Activated CD4-positive, alpha-beta memory T cell treated with anti-CD3 and anti-CD28 coated beads for 36 hours (primary cell): ENCODE data around the gene CCNY. TPM values are rescaled to one million over a fixed set of nuclear protein-coding genes. Genes with fewer than 3 reads are reported as not detected.
"Not testable (repeated sequence)": the region's sequence is repeated elsewhere in the genome, so short reads cannot be mapped to it uniquely, and the experiment has no call there.

Source experiments
- CTCF ChIA-PET: fragments of 350-600 bp; sonication (Branson Sonifier 250); formaldehyde crosslinking; loops from one replicate; lab custom pipeline; 2021; ENCODE audit warnings: antibody characterized with exemption, inconsistent platforms; lab: Charles Lee
- POLR2A ChIA-PET: fragments of 350-600 bp; sonication (Branson Sonifier 250); formaldehyde crosslinking; loops from one replicate; lab custom pipeline; 2021; ENCODE audit warnings: antibody characterized with exemption; lab: Charles Lee
- DNase-seq: peaks from one replicate; pipeline ENCODE4 v3.0.0-alpha.2; 2020
- H3K27ac Mint-ChIP-seq: one replicate; pipeline ENCODE4 v1.8.0; 2021; ENCODE audit warnings: mixed read lengths
- H3K27me3 Mint-ChIP-seq: one replicate; pipeline ENCODE4 v1.8.0; 2021; ENCODE audit warnings: mixed read lengths
- H3K36me3 Mint-ChIP-seq: one replicate; pipeline ENCODE4 v1.8.0; 2021; ENCODE audit warnings: mixed read lengths
- H3K4me1 Mint-ChIP-seq: one replicate; pipeline ENCODE4 v1.8.0; 2021; ENCODE audit warnings: low read depth, mixed read lengths
- H3K4me3 Mint-ChIP-seq: one replicate; pipeline ENCODE4 v1.8.0; 2021; ENCODE audit warnings: mild to moderate bottlenecking, mixed read lengths
- H3K9me3 Mint-ChIP-seq: one replicate; pipeline ENCODE4 v1.8.0; 2021; ENCODE audit warnings: mixed read lengths
- intact Hi-C: fragments of 100-400 bp; cut with micrococcal nuclease; formaldehyde crosslinking; loops from one replicate; pipeline ENCODE4 v1.15.1; 2023
- total RNA-seq, 2 experiments: library from RNA; stranded (reverse); gene quantifications; one replicate each; pipeline ENCODE4 v1.2.3, GENCODE V29; 2021

The CCNY gene
- total RNA-seq, 2 experiments from 2014 or later, result 34.6 to 36.2 TPM

DNA sequence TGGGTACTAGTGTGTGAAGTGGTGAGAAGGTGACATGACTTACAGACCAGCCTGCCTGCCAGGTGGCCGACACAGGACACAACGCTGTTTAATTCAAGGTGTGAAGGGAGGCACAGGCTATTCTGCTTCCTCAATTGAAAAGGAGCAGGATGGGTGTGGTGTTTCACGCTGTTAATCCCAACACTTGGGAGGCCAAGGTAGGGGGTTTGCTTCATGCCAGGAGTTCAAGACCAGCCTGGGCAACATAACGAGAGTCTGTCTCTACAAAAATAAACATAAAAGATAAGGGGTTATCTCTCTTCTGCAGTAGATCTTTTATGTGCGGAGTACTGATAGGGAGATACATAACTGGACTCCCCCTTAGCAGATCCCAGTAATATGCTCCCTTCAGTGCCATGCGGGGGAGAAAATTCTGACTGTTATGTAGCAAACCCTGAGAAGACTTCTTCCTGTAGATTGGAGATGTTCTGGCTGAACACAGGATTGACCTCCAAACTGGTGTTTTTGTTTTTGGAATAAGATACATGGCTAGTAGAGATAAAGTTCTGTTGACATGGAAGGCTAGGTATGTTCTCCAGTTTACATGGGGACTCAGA, 63.2 kb downstream of the CCNY start:
- Mint-ChIP-seq H3K27ac (no peak overlapping the region), H3K27me3 (no peaks in the 10 kb centered on the region), H3K36me3 (no peaks in the 10 kb centered on the region), H3K9me3 (no peaks in the 10 kb centered on the region), H3K4me1 (peaks cover 25% of the 10 kb centered on the region), H3K4me3 (no peak overlapping the region)
- DNase-seq, result no peak
- ChIA-PET POLR2A (no interaction called here), CTCF (no interaction called here)
- intact Hi-C loops, result no loop called here

DNA sequence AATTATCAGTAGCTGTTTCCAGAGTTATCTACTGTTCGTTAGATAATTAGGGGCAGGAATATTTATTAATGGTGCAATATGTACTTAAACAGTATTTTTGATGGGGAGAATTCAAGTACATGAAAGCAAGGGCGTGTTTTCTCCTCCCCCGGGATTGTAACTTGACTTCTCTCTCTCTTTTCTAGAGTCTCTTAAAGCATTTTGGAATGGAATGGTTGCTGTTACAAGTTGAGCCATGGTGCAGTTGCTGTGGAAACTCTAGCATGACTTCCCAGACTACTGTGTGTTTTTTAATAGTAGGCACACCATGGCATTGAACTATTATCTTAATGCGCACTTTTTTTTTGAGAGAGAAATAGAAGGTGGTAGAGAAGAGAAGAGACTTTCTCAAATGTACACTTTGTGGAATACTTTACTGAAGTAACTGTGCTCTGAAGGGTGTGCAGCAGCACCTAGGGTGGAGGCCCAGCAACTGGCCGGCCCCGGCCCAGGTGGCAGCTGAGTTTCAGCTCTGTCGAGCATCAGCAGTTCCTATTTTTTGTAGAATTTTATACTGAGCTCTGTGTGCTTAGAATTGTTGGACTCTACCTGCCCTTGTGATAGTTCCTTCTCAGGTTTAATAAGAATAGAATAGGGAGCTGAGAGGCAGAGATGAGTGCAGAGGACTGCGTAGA, 64.4 kb downstream of the CCNY start:
- DNase-seq, result no peak
- H3K9me3 Mint-ChIP-seq, result no peaks in the 10 kb centered on the region
- POLR2A ChIA-PET, result interaction anchor here (0.7 kb wide), 1 partner anchor 29 kb away, joined by 4 read pairs; no protein-coding TSS in a partner anchor
- peaks cover 20% of the 10 kb centered on the region for H3K4me1 Mint-ChIP-seq
- H3K27me3 Mint-ChIP-seq, result no peaks in the 10 kb centered on the region
- intact Hi-C loops, result no loop called here
- no peak overlapping the region for H3K4me3 Mint-ChIP-seq
- H3K27ac Mint-ChIP-seq, result no peak overlapping the region
- CTCF ChIA-PET, result interaction anchor here (1.1 kb wide), 1 partner anchor 162 kb away, joined by 5 read pairs; no protein-coding TSS in a partner anchor
- H3K36me3 Mint-ChIP-seq, result no peaks in the 10 kb centered on the region

DNA sequence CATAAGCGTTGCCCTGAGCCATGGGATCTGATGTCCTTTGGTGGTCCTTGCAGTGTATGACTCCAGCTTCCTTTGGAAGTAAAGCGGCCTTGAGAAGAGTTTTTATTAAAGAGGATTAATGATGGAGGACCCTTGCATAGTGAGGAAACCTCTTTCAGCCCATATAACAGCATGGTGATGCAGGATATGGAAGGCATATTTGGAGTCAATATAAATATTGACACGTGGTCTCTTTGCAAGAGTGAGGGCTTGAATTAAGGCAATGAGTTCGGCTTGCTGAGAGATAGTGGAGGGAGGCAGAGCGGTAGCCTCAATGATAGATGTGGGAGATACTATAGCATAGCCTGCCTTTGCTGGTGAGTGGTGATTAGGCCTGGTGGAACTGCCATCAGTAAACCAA, 67.2 kb downstream of the CCNY start:
- H3K27me3 Mint-ChIP-seq, H3K4me3 Mint-ChIP-seq, POLR2A ChIA-PET, H3K9me3 Mint-ChIP-seq, H3K27ac Mint-ChIP-seq, intact Hi-C loops, DNase-seq, H3K36me3 Mint-ChIP-seq, CTCF ChIA-PET: not testable (repeated sequence)
- peaks cover 26% of the 10 kb centered on the region for H3K4me1 Mint-ChIP-seq

DNA sequence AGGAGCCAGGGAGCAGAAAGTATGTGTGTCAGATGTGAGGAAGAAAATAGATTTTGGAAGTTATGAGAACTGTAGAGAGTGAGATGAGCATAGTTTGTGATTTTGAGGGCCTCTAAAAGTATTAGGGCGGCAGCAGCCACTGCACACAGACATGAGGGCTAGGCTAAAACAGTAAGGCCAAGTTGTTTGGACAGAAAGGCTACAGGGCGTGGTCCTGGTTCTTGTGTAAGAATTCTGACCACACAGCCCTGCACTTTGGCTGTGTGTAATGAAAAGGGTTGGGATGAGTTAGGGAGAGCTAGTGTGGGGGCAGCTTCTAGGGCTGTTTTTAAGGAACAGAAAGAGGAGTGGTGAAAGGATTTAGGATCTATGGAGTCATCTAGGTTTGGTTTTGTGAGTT, 67.8 kb downstream of the CCNY start:
- H3K4me3 Mint-ChIP-seq, H3K36me3 Mint-ChIP-seq, intact Hi-C loops, POLR2A ChIA-PET, H3K9me3 Mint-ChIP-seq, DNase-seq, H3K27me3 Mint-ChIP-seq, H3K27ac Mint-ChIP-seq, CTCF ChIA-PET: not testable (repeated sequence)
- H3K4me1 Mint-ChIP-seq, result peaks cover 31% of the 10 kb centered on the region

DNA sequence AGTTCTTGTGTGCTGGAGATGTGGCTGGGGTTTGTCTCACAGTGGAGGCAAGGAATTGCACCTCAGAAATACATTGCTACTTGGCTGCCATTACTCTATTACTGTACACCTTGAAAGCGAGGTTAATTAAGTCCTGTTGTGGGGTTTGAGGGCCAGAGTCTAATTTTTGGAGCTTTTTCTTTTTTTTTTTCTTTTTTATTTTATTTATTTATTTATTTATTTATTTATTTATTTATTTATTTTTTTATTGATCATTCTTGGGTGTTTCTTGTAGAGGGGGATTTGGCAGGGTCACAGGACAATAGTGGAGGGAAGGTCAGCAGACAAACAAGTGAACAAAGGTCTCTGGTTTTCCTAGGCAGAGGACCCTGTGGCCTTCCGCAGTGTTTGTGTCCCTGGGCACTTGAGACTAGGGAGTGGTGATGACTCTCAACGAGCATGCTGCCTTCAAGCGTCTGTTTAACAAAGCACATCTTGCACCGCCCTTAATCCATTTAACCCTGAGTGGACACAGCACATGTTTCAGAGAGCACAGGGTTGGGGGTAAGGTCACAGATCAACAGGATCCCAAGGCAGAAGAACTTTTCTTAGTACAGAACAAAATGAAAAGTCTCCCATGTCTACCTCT, 69.8 kb downstream of the CCNY start:
- H3K27me3 Mint-ChIP-seq, intact Hi-C loops, POLR2A ChIA-PET, H3K4me3 Mint-ChIP-seq, H3K36me3 Mint-ChIP-seq, CTCF ChIA-PET, H3K9me3 Mint-ChIP-seq, H3K27ac Mint-ChIP-seq, DNase-seq: not testable (repeated sequence)
- peaks cover 44% of the 10 kb centered on the region for H3K4me1 Mint-ChIP-seq

DNA sequence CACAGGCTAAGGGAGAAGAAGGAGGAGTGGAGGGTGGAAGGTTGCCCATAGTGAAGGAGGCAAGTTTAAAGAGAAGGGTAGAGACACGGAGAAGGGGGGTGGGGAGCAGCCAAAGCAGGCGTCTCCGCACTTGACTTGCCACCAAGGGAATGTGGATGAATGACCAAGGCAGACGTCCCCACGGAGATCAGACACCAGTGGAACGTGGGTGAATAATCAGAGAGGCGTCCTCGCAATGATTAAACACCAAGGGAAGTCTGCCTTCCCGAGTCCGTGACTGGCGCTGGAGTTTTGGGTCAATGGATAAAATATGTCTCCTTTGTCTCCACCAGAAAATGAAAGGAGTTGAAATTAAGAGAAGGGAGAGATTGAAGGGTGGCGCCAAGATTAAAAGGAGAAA, 71.4 kb downstream of the CCNY start:
- intact Hi-C loops, H3K4me3 Mint-ChIP-seq, H3K36me3 Mint-ChIP-seq, CTCF ChIA-PET, H3K9me3 Mint-ChIP-seq, H3K27me3 Mint-ChIP-seq, DNase-seq, POLR2A ChIA-PET, H3K27ac Mint-ChIP-seq: not testable (repeated sequence)
- H3K4me1 Mint-ChIP-seq, result peaks cover 44% of the 10 kb centered on the region

DNA sequence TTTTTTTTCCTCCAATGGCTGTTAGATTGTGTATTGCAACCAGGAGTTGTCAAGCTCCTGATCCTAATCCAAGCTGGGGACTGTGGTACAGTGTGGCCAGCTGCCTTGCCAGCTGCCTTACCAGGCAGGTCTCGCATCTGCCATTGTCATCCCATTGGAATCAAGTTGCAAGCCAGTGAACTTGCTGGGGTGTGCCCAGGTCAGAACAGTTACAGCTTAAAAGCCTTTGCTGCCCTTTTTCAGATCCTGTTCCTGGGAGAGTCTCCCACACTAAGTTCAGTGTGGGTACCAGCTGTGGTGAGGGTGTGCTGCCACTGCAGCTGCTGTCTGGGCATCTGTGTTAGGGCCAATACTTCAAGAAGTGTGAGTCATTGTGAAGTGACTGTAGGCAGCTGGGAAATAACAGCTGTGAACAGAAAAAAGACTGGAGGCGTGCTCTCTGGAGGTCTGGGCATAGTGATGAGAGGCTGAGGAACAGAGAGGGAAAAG, 72.8 kb downstream of the CCNY start:
- Mint-ChIP-seq H3K4me3 (no peak overlapping the region), H3K27me3 (no peaks in the 10 kb centered on the region), H3K27ac (no peak overlapping the region), H3K9me3 (no peaks in the 10 kb centered on the region), H3K36me3 (no peaks in the 10 kb centered on the region), H3K4me1 (peaks cover 44% of the 10 kb centered on the region)
- ChIA-PET CTCF (interaction anchor here (1.1 kb wide), 1 partner anchor 415 kb away, joined by 3 read pairs; no protein-coding TSS in a partner anchor), POLR2A (interaction anchor here (0.9 kb wide), 1 partner anchor 69 kb away, joined by 3 read pairs; no protein-coding TSS in a partner anchor)
- peak; percentile 40 for DNase-seq
- intact Hi-C loops, result no loop called here

DNA sequence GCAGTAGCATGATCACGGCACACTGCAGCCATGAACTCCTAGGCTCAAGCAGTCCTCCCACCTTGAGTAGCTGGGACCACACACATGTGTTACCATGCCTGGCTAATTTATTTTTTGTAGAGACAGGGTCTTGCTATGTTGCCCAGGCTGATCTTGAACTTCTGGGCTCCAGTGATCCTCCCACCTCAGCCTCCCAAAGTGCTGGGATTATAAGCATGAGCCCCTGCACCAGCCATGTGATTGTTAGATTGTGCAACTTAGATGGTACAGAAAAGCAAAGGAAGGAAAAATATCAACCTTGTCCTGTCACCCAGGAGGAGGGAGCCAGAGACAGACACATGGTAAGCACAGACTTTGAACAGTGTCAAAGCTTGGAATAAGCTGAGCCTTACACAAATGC, 73.5 kb downstream of the CCNY start:
- POLR2A ChIA-PET, result interaction anchor here (0.9 kb wide), 1 partner anchor 70 kb away, joined by 3 read pairs; no protein-coding TSS in a partner anchor
- Mint-ChIP-seq H3K4me1 (peaks cover 44% of the 10 kb centered on the region), H3K27me3 (no peaks in the 10 kb centered on the region), H3K27ac (no peak overlapping the region), H3K36me3 (no peaks in the 10 kb centered on the region), H3K4me3 (no peak overlapping the region), H3K9me3 (no peaks in the 10 kb centered on the region)
- CTCF ChIA-PET, result interaction anchor here (1.1 kb wide), 1 partner anchor 415 kb away, joined by 3 read pairs; no protein-coding TSS in a partner anchor
- intact Hi-C loops, result loop anchor here (5.0 kb wide), 1 partner anchor 33 kb away; no protein-coding TSS in a partner anchor
- DNase-seq, result no peak

DNA sequence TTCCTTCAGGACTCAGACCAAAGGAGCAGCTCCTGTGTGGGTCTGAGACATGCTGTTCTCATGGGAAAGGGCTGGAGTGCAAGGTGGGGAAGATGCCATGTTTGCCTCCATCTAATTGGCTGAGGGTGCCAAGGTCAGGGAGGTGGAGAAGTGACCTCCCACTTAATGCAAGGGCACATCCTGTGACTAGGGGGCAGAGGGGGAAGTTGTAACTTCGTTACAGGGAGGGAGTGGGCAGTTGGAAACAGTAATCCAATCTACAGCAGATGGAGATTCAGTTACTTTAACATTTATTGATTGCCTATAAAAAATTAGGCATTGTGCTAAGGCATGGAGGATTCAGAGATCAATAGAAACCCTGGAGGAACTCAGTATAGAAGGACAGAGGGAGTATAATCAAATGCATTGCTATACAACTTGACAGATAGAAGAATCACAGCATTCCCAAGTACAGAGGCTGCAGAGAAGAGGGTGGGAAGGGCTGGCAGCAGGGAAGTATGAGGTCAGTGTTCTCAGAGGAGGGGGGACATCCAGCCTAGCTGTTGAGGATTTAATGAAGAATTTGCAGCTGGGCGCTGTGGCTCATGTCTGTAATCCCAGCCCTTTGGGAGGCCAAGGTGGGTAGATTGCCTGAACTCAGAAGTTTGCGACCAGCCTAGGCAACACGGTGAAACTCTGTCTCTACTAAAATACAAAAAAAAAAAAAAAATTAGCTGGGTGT, 75.9 kb downstream of the CCNY start:
- ChIA-PET CTCF (no interaction called here), POLR2A (interaction anchor here (1.6 kb wide), 1 partner anchor 62 kb away, joined by 3 read pairs; no protein-coding TSS in a partner anchor)
- Mint-ChIP-seq H3K4me3 (no peak overlapping the region), H3K4me1 (peaks cover 45% of the 10 kb centered on the region), H3K27ac (no peak overlapping the region), H3K27me3 (no peaks in the 10 kb centered on the region), H3K9me3 (no peaks in the 10 kb centered on the region), H3K36me3 (no peaks in the 10 kb centered on the region)
- DNase-seq, result no peak
- intact Hi-C loops, result loop anchor here (5.0 kb wide), 1 partner anchor 35 kb away; no protein-coding TSS in a partner anchor

DNA sequence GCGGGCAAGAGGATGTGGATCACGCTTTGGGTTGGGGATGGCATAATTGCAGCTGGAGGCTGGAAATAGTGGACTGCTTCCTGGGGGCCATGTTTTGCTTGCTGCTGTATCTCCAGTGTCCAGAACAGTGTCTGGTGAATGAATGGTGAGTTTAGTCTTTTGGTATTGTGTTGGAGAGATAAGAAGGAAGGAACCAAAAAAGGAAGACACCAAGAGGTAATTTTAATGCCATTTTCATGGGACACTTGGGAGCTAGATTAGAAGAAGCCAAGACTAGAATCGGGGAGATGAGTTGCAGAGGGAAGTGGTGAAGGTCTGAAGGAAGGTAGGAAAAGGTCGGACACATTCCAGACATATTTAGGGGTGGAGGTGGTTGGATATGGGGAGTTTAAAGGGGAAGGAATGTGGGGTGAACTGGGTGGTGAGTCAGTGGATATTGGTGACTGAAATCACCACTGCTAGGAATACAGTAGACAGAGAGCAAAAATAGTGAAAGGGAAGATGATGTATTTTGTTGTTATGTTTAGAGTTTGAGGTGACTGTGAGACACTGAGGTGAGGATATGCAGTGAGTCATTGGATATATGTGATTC, 76.7 kb downstream of the CCNY start:
- ChIA-PET CTCF (interaction anchor here (1.0 kb wide), 1 partner anchor 174 kb away, joined by 4 read pairs; no protein-coding TSS in a partner anchor), POLR2A (interaction anchor here (1.3 to 1.6 kb wide), 2 partner anchors 57 to 63 kb away, joined by 3 to 5 read pairs; no protein-coding TSS in a partner anchor)
- Mint-ChIP-seq H3K36me3 (no peaks in the 10 kb centered on the region), H3K27me3 (no peaks in the 10 kb centered on the region), H3K4me1 (peaks cover 44% of the 10 kb centered on the region), H3K27ac (no peak overlapping the region), H3K9me3 (no peaks in the 10 kb centered on the region), H3K4me3 (no peak overlapping the region)
- intact Hi-C loops, result loop anchor here (5.0 kb wide), 1 partner anchor 36 kb away; no protein-coding TSS in a partner anchor
- no peak for DNase-seq
